K562 (cell line): Measurements from ENCODE around the gene LRP1. TPM values are rescaled to one million over a fixed set of nuclear protein-coding genes. Genes with fewer than 3 reads are reported as not detected.

Experiments
- CBX5 ChIP-seq: IDR thresholded peaks from 2 replicates; pipeline ENCODE4 v1.6.1; 2014; ENCODE audit warnings: low read depth, borderline replicate concordance
- CCNT2 ChIP-seq: IDR thresholded peaks from 2 replicates; pipeline ENCODE4 v1.6.1; 2011; ENCODE audit warnings: borderline replicate concordance, low read depth, mild to moderate bottlenecking, moderate library complexity, mixed read lengths, low read length; ENCODE audit not compliant: insufficient read length; ENCODE audit errors: extremely low read depth
- FUS ChIP-seq: fragments of 200-400 bp; formaldehyde crosslinking; optimal IDR thresholded peaks from 2 replicates; pipeline ENCODE3; 2017; ENCODE audit warnings: low read depth, low read length
- HBP1 ChIP-seq: fragments of 450-650 bp; formaldehyde crosslinking; IDR thresholded peaks from 2 replicates; pipeline ENCODE4 v1.4.0; 2022; ENCODE audit warnings: missing genetic modification characterization
- NEUROD1 ChIP-seq: fragments of 150-350 bp; IDR thresholded peaks from 2 replicates; pipeline ENCODE4 v1.6.1; 2014; ENCODE audit warnings: borderline replicate concordance, low read length, low read depth; ENCODE audit not compliant: partially characterized antibody
- NR2F6 ChIP-seq: fragments of 450-650 bp; formaldehyde crosslinking; IDR thresholded peaks from 2 replicates; pipeline ENCODE4 v1.4.0; 2020; ENCODE audit warnings: mild to moderate bottlenecking
- PRDM10 ChIP-seq: fragments of 450-650 bp; IDR thresholded peaks from 2 replicates; pipeline ENCODE4 v1.6.1; 2018; ENCODE audit not compliant: partially characterized antibody
- RNF2 ChIP-seq: sonication (generic); IDR thresholded peaks from 2 replicates; pipeline ENCODE4 v1.6.1; 2016
- SREBF2 ChIP-seq: sonication (generic); formaldehyde crosslinking; IDR thresholded peaks from 2 replicates; pipeline ENCODE4 v1.4.0; 2020; ENCODE audit warnings: mild to moderate bottlenecking, missing genetic modification reagents
- TAF7 ChIP-seq: fragments of 450-650 bp; IDR thresholded peaks from 2 replicates; pipeline ENCODE4 v1.6.1; 2016; ENCODE audit warnings: missing genetic modification characterization, missing compliant biosample characterization
- TSHZ1 ChIP-seq: fragments of 250-450 bp; sonication (Bioruptor Pico); IDR thresholded peaks from 2 replicates; pipeline ENCODE4 v1.4.0; 2020; ENCODE audit warnings: mild to moderate bottlenecking, moderate library complexity
- ZFX ChIP-seq: sonication (generic); formaldehyde crosslinking; IDR thresholded peaks from 2 replicates; pipeline ENCODE4 v1.8.0; 2022; ENCODE audit warnings: mild to moderate bottlenecking, missing genetic modification reagents, moderate library complexity
- ZKSCAN8 ChIP-seq: fragments of 200-800 bp; sonication (Bioruptor generic); IDR thresholded peaks from 2 replicates; pipeline ENCODE4 v1.6.1; 2016; ENCODE audit warnings: missing genetic modification characterization, missing compliant biosample characterization
- ZNF408 ChIP-seq: fragments of 250-450 bp; sonication (Bioruptor Pico); IDR thresholded peaks from 2 replicates; pipeline ENCODE4 v1.4.0; 2020; ENCODE audit warnings: low read depth, mild to moderate bottlenecking, moderate library complexity
- ZNF449 ChIP-seq: fragments of 250-450 bp; sonication (Bioruptor Pico); IDR thresholded peaks from 2 replicates; pipeline ENCODE4 v1.8.0; 2022; ENCODE audit warnings: moderate library complexity, mild to moderate bottlenecking, inconsistent platforms
- ZNF561 ChIP-seq: fragments of 450-650 bp; formaldehyde crosslinking; conservative IDR thresholded peaks from 2 replicates; pipeline ENCODE4 v1.4.0; 2020; ENCODE audit warnings: mild to moderate bottlenecking, moderate library complexity
- ZNF707 ChIP-seq: fragments of 250-450 bp; sonication (Bioruptor Pico); conservative IDR thresholded peaks from 2 replicates; pipeline ENCODE4 v1.8.0; 2022; ENCODE audit warnings: inconsistent platforms, mild to moderate bottlenecking, moderate library complexity
- polyA plus RNA-seq, 8 experiments: library from polyadenylated mRNA; depleted of rRNA in 4 of 8; stranded (reverse) in 5 of 8; unstranded in 3 of 8; fragments of >200 nt; fragmentation: Nextera tagmentation in 2 of 8; fragmentation: Illumina TruSeq in 1 of 8; extraction: Ambion mirVana in 2 of 8; extraction: Trizol in 1 of 8; gene quantifications; 2 replicates each; pipeline versions ENCODE4 v1.2.1 to v1.2.3, GENCODE V29; 2011 to 2014; ENCODE audit warnings: inconsistent platforms in 1 of 8, missing spikeins in 1 of 8
- total RNA-seq, 7 experiments: library from RNA; depleted of rRNA in 6 of 7; stranded (reverse); fragments of >200 nt in 6 of 7; fragmentation: Illumina TruSeq in 2 of 7; extraction: Trizol in 2 of 7; gene quantifications; 2 replicates each; pipeline versions ENCODE4 v1.2.1 to v1.2.3, GENCODE V29; 2011 to 2021; ENCODE audit warnings: low replicate concordance in 1 of 7

LRP1 gene
- total and polyA plus RNA-seq, 9 of the 15 experiments (the other 6 are each of a cell fraction or from before 2014, with no cell fraction given), result 0.04 to 0.64 (median 0.19) TPM; not detected in 2

- TF ChIP-seq ZNF561 (CRISPR knock-in tag) (no peak), ZNF408 (CRISPR knock-in tag) (no peak), ZKSCAN8 (CRISPR knock-in tag) (no peak), ZFX (CRISPR knock-in tag) (peak; percentile 84), CCNT2 (peak; percentile 38), NR2F6 (CRISPR knock-in tag) (no peak), PRDM10 (peak; percentile 17), FUS (no peak), RNF2 (peak; percentile 81), SREBF2 (CRISPR knock-in tag) (no peak), CBX5 (no peak), TSHZ1 (CRISPR knock-in tag) (no peak), ZNF449 (CRISPR knock-in tag) (peak; percentile 48; the same call in 1 of the 2 replicates), HBP1 (CRISPR knock-in tag) (0 out of 2 replicates have a peak, but pooled peaks have one; percentile 3), TAF7 (tag) (peak; percentile 50; the same call in 1 of the 2 replicates), ZNF707 (no peak), NEUROD1 (peak; percentile 48)
Observed at GRCh38 chr12:57088354-57089270, 39.7 kb upstream of the LRP1 start, which contains the start of gene NAB2 (continued).
